ENCODE measurements around the gene LILRA1.
"Not testable (repeated sequence)": the region's sequence is repeated elsewhere in the genome, so short reads cannot be mapped to it uniquely, and the experiment has no call there.

LILRA1 gene

GRCh38 chr19:54586397-54586796, 7.0 kb upstream of the LILRA1 start:
- no peak overlapping the region for H3K9ac ChIP-seq (ENCODE audit: low read depth, low read length)
- peaks cover 17% of the 10 kb centered on the region for H3K9me3 ChIP-seq (ENCODE audit: control insufficient read depth, insufficient read depth, low read length)
- no peaks in the 10 kb centered on the region for H3K36me3 ChIP-seq (ENCODE audit: control insufficient read depth, insufficient read depth, low read length)
- no peak overlapping the region for H3K4me3 ChIP-seq (ENCODE audit: low read depth, low read length)
- no peaks in the 10 kb centered on the region for H3K27me3 ChIP-seq (ENCODE audit: control insufficient read depth, insufficient read depth, low read length)
- no peaks in the 10 kb centered on the region for H3K4me1 ChIP-seq (ENCODE audit: control insufficient read depth, insufficient read depth, low read length)

- Histone ChIP-seq H3K36me3 (ENCODE audit: control insufficient read depth, insufficient read depth, low read length) (no peaks in the 10 kb centered on the region), H3K4me3 (ENCODE audit: low read depth, low read length) (no peak overlapping the region), H3K9me3 (ENCODE audit: control insufficient read depth, insufficient read depth, low read length) (peaks cover 20% of the 10 kb centered on the region), H3K4me1 (ENCODE audit: control insufficient read depth, insufficient read depth, low read length) (no peaks in the 10 kb centered on the region), H3K27me3 (ENCODE audit: control insufficient read depth, insufficient read depth, low read length) (no peaks in the 10 kb centered on the region), H3K9ac (ENCODE audit: low read depth, low read length) (no peak overlapping the region)
Observed at GRCh38 chr19:54587026-54587425, 6.4 kb upstream of the LILRA1 start.

GRCh38 chr19:54593931-54594626, 647 bp downstream of the LILRA1 start:
- H3K36me3 ChIP-seq (ENCODE audit: control insufficient read depth, insufficient read depth, low read length); H3K9ac ChIP-seq (ENCODE audit: low read depth, low read length); H3K27me3 ChIP-seq (ENCODE audit: control insufficient read depth, insufficient read depth, low read length); H3K4me3 ChIP-seq (ENCODE audit: low read depth, low read length); H3K4me1 ChIP-seq (ENCODE audit: control insufficient read depth, insufficient read depth, low read length): not testable (repeated sequence)
- peaks cover 29% of the 10 kb centered on the region for H3K9me3 ChIP-seq (ENCODE audit: control insufficient read depth, insufficient read depth, low read length)

GRCh38 chr19:54594737-54595136, 1.3 kb downstream of the LILRA1 start:
- Histone ChIP-seq H3K27me3 (ENCODE audit: control insufficient read depth, insufficient read depth, low read length) (no peaks in the 10 kb centered on the region), H3K4me1 (ENCODE audit: control insufficient read depth, insufficient read depth, low read length) (no peaks in the 10 kb centered on the region), H3K9me3 (ENCODE audit: control insufficient read depth, insufficient read depth, low read length) (peaks cover 29% of the 10 kb centered on the region), H3K36me3 (ENCODE audit: control insufficient read depth, insufficient read depth, low read length) (no peaks in the 10 kb centered on the region), H3K4me3 (ENCODE audit: low read depth, low read length) (no peak overlapping the region), H3K9ac (ENCODE audit: low read depth, low read length) (no peak overlapping the region)

- not testable (repeated sequence) for H3K27me3 ChIP-seq (ENCODE audit: control insufficient read depth, insufficient read depth, low read length); H3K4me3 ChIP-seq (ENCODE audit: low read depth, low read length); H3K4me1 ChIP-seq (ENCODE audit: control insufficient read depth, insufficient read depth, low read length); H3K9ac ChIP-seq (ENCODE audit: low read depth, low read length); H3K36me3 ChIP-seq (ENCODE audit: control insufficient read depth, insufficient read depth, low read length)
- H3K9me3 ChIP-seq (ENCODE audit: control insufficient read depth, insufficient read depth, low read length), result peaks cover 29% of the 10 kb centered on the region
Observed at GRCh38 chr19:54595680-54596436, 2.4 kb downstream of the LILRA1 start.

GRCh38 chr19:54600212-54600611, 6.8 kb downstream of the LILRA1 start:
- H3K36me3 ChIP-seq (ENCODE audit: control insufficient read depth, insufficient read depth, low read length), result no peaks in the 10 kb centered on the region
- no peaks in the 10 kb centered on the region for H3K27me3 ChIP-seq (ENCODE audit: control insufficient read depth, insufficient read depth, low read length)
- H3K4me1 ChIP-seq (ENCODE audit: control insufficient read depth, insufficient read depth, low read length), result no peaks in the 10 kb centered on the region
- no peak overlapping the region for H3K4me3 ChIP-seq (ENCODE audit: low read depth, low read length)
- no peaks in the 10 kb centered on the region for H3K9me3 ChIP-seq (ENCODE audit: control insufficient read depth, insufficient read depth, low read length)
- no peak overlapping the region for H3K9ac ChIP-seq (ENCODE audit: low read depth, low read length)

GRCh38 chr19:54606230-54606629, 12.8 kb downstream of the LILRA1 start:
- H3K36me3 ChIP-seq (ENCODE audit: control insufficient read depth, insufficient read depth, low read length), result no peaks in the 10 kb centered on the region
- no peaks in the 10 kb centered on the region for H3K4me1 ChIP-seq (ENCODE audit: control insufficient read depth, insufficient read depth, low read length)
- H3K4me3 ChIP-seq (ENCODE audit: low read depth, low read length), result no peak overlapping the region
- H3K9ac ChIP-seq (ENCODE audit: low read depth, low read length), result no peak overlapping the region
- H3K9me3 ChIP-seq (ENCODE audit: control insufficient read depth, insufficient read depth, low read length), result no peaks in the 10 kb centered on the region
- no peaks in the 10 kb centered on the region for H3K27me3 ChIP-seq (ENCODE audit: control insufficient read depth, insufficient read depth, low read length)

GRCh38 chr19:54606891-54607784, 13.7 kb downstream of the LILRA1 start:
- no peaks in the 10 kb centered on the region for H3K4me1 ChIP-seq (ENCODE audit: control insufficient read depth, insufficient read depth, low read length)
- no peak overlapping the region for H3K4me3 ChIP-seq (ENCODE audit: low read depth, low read length)
- no peaks in the 10 kb centered on the region for H3K27me3 ChIP-seq (ENCODE audit: control insufficient read depth, insufficient read depth, low read length)
- no peaks in the 10 kb centered on the region for H3K9me3 ChIP-seq (ENCODE audit: control insufficient read depth, insufficient read depth, low read length)
- H3K36me3 ChIP-seq (ENCODE audit: control insufficient read depth, insufficient read depth, low read length), result no peaks in the 10 kb centered on the region
- H3K9ac ChIP-seq (ENCODE audit: low read depth, low read length), result no peak overlapping the region

- H3K27me3 ChIP-seq (ENCODE audit: control insufficient read depth, insufficient read depth, low read length), result no peaks in the 10 kb centered on the region
- H3K9ac ChIP-seq (ENCODE audit: low read depth, low read length), result no peak overlapping the region
- H3K4me3 ChIP-seq (ENCODE audit: low read depth, low read length), result no peak overlapping the region
- H3K9me3 ChIP-seq (ENCODE audit: control insufficient read depth, insufficient read depth, low read length), result no peaks in the 10 kb centered on the region
- no peaks in the 10 kb centered on the region for H3K4me1 ChIP-seq (ENCODE audit: control insufficient read depth, insufficient read depth, low read length)
- no peaks in the 10 kb centered on the region for H3K36me3 ChIP-seq (ENCODE audit: control insufficient read depth, insufficient read depth, low read length)
Observed at GRCh38 chr19:54607785-54608150, 14.3 kb downstream of the LILRA1 start.

- no peaks in the 10 kb centered on the region for H3K36me3 ChIP-seq (ENCODE audit: control insufficient read depth, insufficient read depth, low read length)
- no peaks in the 10 kb centered on the region for H3K9me3 ChIP-seq (ENCODE audit: control insufficient read depth, insufficient read depth, low read length)
- no peak overlapping the region for H3K9ac ChIP-seq (ENCODE audit: low read depth, low read length)
- H3K4me3 ChIP-seq (ENCODE audit: low read depth, low read length), result no peak overlapping the region
- no peaks in the 10 kb centered on the region for H3K4me1 ChIP-seq (ENCODE audit: control insufficient read depth, insufficient read depth, low read length)
- no peaks in the 10 kb centered on the region for H3K27me3 ChIP-seq (ENCODE audit: control insufficient read depth, insufficient read depth, low read length)
Observed at GRCh38 chr19:54608205-54608604, 14.8 kb downstream of the LILRA1 start.

- Histone ChIP-seq H3K4me3 (ENCODE audit: low read depth, low read length) (no peak overlapping the region), H3K9me3 (ENCODE audit: control insufficient read depth, insufficient read depth, low read length) (no peaks in the 10 kb centered on the region), H3K9ac (ENCODE audit: low read depth, low read length) (no peak overlapping the region), H3K4me1 (ENCODE audit: control insufficient read depth, insufficient read depth, low read length) (no peaks in the 10 kb centered on the region), H3K36me3 (ENCODE audit: control insufficient read depth, insufficient read depth, low read length) (no peaks in the 10 kb centered on the region), H3K27me3 (ENCODE audit: control insufficient read depth, insufficient read depth, low read length) (no peaks in the 10 kb centered on the region)
Observed at GRCh38 chr19:54608792-54609191, 15.4 kb downstream of the LILRA1 start.

Measured in iPS-15b (cell line).